NCI-H2227 treated with DMSO at 0.1 percent for 48 hours (cell line): ENCODE measurements around the gene ESPN.
"Not testable (repeated sequence)": the region's sequence is repeated elsewhere in the genome, so short reads cannot be mapped to it uniquely, and the experiment has no call there.

Source experiments
- DNase-seq: peaks from one replicate; lab custom pipeline; 2025; lab: John Stamatoyannopoulos, UW

Gene ESPN

GRCh38 chr1:6485168-6486101 is 60.9 kb downstream of the ESPN start:
- DNase-seq = no peak

GRCh38 chr1:6486433-6487011 is 61.9 kb downstream of the ESPN start:
- DNase-seq = peak; percentile 76

- DNase-seq = no peak
These were observed 63.4 kb downstream of the ESPN start for GRCh38 chr1:6487804-6488484.

- DNase-seq = no peak
These were observed 64.2 kb downstream of the ESPN start for GRCh38 chr1:6488602-6489382.

GRCh38 chr1:6489383-6489765 is 64.8 kb downstream of the ESPN start:
- DNase-seq = no peak

- DNase-seq = peak; percentile 64
These were observed 65.2 kb downstream of the ESPN start for GRCh38 chr1:6489799-6490180.

GRCh38 chr1:6490181-6491080 is 65.9 kb downstream of the ESPN start:
- DNase-seq = peak; percentile 22

GRCh38 chr1:6491081-6491449 is 66.5 kb downstream of the ESPN start:
- no peak for DNase-seq

GRCh38 chr1:6491480-6491962 is 66.9 kb downstream of the ESPN start, which contains the start of gene PLEKHG5:
Gene PLEKHG5 (minus strand): TSS chr1:6491667. CDS start chr1:6477571, 14,096 bp downstream.
- DNase-seq = no peak

- DNase-seq = no peak
These were observed 67.4 kb downstream of the ESPN start for GRCh38 chr1:6491966-6492365.

- DNase-seq = not testable (repeated sequence)
These were observed 69.3 kb downstream of the ESPN start for GRCh38 chr1:6493834-6494223.

GRCh38 chr1:6494627-6495026 is 70.1 kb downstream of the ESPN start:
- no peak for DNase-seq

GRCh38 chr1:6495041-6495441 is 70.5 kb downstream of the ESPN start:
- DNase-seq = no peak

GRCh38 chr1:6495540-6496364 is 71.2 kb downstream of the ESPN start:
- no peak for DNase-seq

- DNase-seq = no peak
These were observed 71.8 kb downstream of the ESPN start for GRCh38 chr1:6496365-6496721.

- no peak for DNase-seq
These were observed 72.3 kb downstream of the ESPN start for GRCh38 chr1:6496890-6497214.

GRCh38 chr1:6497215-6497866 is 72.8 kb downstream of the ESPN start:
- peak; percentile 62 for DNase-seq

- DNase-seq = no peak
These were observed 73.4 kb downstream of the ESPN start for GRCh38 chr1:6497867-6498575.

- DNase-seq = no peak
These were observed 74.1 kb downstream of the ESPN start for GRCh38 chr1:6498576-6499111.
